AG09319 (cell line): ENCODE measurements around the gene OR4E2.
"Not testable (repeated sequence)": the region's sequence is repeated elsewhere in the genome, so short reads cannot be mapped to it uniquely, and the experiment has no call there.

ENCODE experiments used
- DNase-seq: peaks from one replicate; pipeline ENCODE4 v3.0.0-alpha.2; 2010; ENCODE audit warnings: low read depth; ENCODE audit errors: extremely low read depth
- CTCF ChIP-seq: IDR thresholded peaks from 2 replicates; pipeline ENCODE4 v1.5.1; 2011; ENCODE audit warnings: low read depth, mild to moderate bottlenecking, inconsistent platforms, low read length, moderate library complexity

Gene OR4E2

GRCh38 chr14:21653331-21653885 is at the start of gene OR4E2:
TSS of gene OR4E2 (plus strand) at chr14:21653835. CDS start at chr14:21665083, 11,248 bp downstream.
- no peak for DNase-seq
- no peak for TF ChIP-seq CTCF

- DNase-seq = no peak
- TF ChIP-seq CTCF = no peak
Measured at GRCh38 chr14:21612324-21612723, 41.3 kb upstream of the OR4E2 start.

- no peak for DNase-seq
- TF ChIP-seq CTCF = no peak
Measured at GRCh38 chr14:21614240-21614639, 39.4 kb upstream of the OR4E2 start.

GRCh38 chr14:21617614-21618013 is 36.0 kb upstream of the OR4E2 start:
- no peak for DNase-seq
- no peak for TF ChIP-seq CTCF

GRCh38 chr14:21626491-21627230 is 27.0 kb upstream of the OR4E2 start:
- TF ChIP-seq CTCF = no peak

GRCh38 chr14:21630503-21630902 is 23.1 kb upstream of the OR4E2 start:
- not testable (repeated sequence) for DNase-seq

More at GRCh38 chr14:21626491-21627230, 27.0 kb upstream of the OR4E2 start:
- DNase-seq = no peak

- no peak for DNase-seq
- no peak for TF ChIP-seq CTCF
Measured at GRCh38 chr14:21631084-21631483, 22.6 kb upstream of the OR4E2 start.

GRCh38 chr14:21634840-21635239 is 18.8 kb upstream of the OR4E2 start, which contains the start of gene OR10G2:
TSS of gene OR10G2 (minus strand) at chr14:21634940. CDS start at chr14:21634842, 98 bp downstream.
- DNase-seq = no peak
- no peak for TF ChIP-seq CTCF
